Measurements from ENCODE around the gene ZNF438.

ZNF438 gene

GRCh38 chr10:30993155-30993554 is 38.5 kb downstream of the ZNF438 start:
- no peak overlapping the region for H3K27ac ChIP-seq (replicated peaks)
- H3K27me3 ChIP-seq (ENCODE audit: insufficient read depth, poor library complexity, severe bottlenecking): no peaks in the 10 kb centered on the region
- no peak overlapping the region for H3K4me3 ChIP-seq (replicated peaks; ENCODE audit: insufficient read depth, low read length)
- TF ChIP-seq REST (IDR thresholded peaks at IDR 0.05; ENCODE audit: insufficient replicate concordance, low read depth) (no peak), POLR2AphosphoS5 (IDR thresholded peaks at IDR 0.05; ENCODE audit: low read depth) (no peak), CTCF (IDR thresholded peaks at IDR 0.05; ENCODE audit: insufficient read depth, low read length) (no peak), SPI1 (IDR thresholded peaks at IDR 0.05; ENCODE audit: borderline replicate concordance, low read depth) (no peak), GABPA (IDR thresholded peaks at IDR 0.05; ENCODE audit: low read depth) (no peak)
- no peak for DNase-seq (ENCODE audit: low read depth in 1 of 2, low spot score in 1 of 2)

GRCh38 chr10:30992681-30993080 is 39.0 kb downstream of the ZNF438 start:
- TF ChIP-seq GABPA (IDR thresholded peaks at IDR 0.05; ENCODE audit: low read depth) (no peak), CTCF (IDR thresholded peaks at IDR 0.05; ENCODE audit: insufficient read depth, low read length) (no peak), SPI1 (IDR thresholded peaks at IDR 0.05; ENCODE audit: borderline replicate concordance, low read depth) (no peak), POLR2AphosphoS5 (IDR thresholded peaks at IDR 0.05; ENCODE audit: low read depth) (no peak), REST (IDR thresholded peaks at IDR 0.05; ENCODE audit: insufficient replicate concordance, low read depth) (no peak)
- Histone ChIP-seq H3K27ac (replicated peaks) (no peak overlapping the region), H3K27me3 (ENCODE audit: insufficient read depth, poor library complexity, severe bottlenecking) (no peaks in the 10 kb centered on the region), H3K4me3 (replicated peaks; ENCODE audit: insufficient read depth, low read length) (no peak overlapping the region)
- no peak for DNase-seq (ENCODE audit: low read depth in 1 of 2, low spot score in 1 of 2)

GRCh38 chr10:30991647-30992011 is 40.0 kb downstream of the ZNF438 start:
- peak overlapping the region; percentile 11; the same call in 1 of the 2 replicates for H3K27ac ChIP-seq (replicated peaks)
- TF ChIP-seq GABPA (IDR thresholded peaks at IDR 0.05; ENCODE audit: low read depth): no peak
- no peak for TF ChIP-seq REST (IDR thresholded peaks at IDR 0.05; ENCODE audit: insufficient replicate concordance, low read depth)
- TF ChIP-seq SPI1 (IDR thresholded peaks at IDR 0.05; ENCODE audit: borderline replicate concordance, low read depth): no peak
- TF ChIP-seq CTCF (IDR thresholded peaks at IDR 0.05; ENCODE audit: insufficient read depth, low read length): no peak
- no peak for TF ChIP-seq POLR2AphosphoS5 (IDR thresholded peaks at IDR 0.05; ENCODE audit: low read depth)
- H3K27me3 ChIP-seq (ENCODE audit: insufficient read depth, poor library complexity, severe bottlenecking): no peaks in the 10 kb centered on the region
- H3K4me3 ChIP-seq (replicated peaks; ENCODE audit: insufficient read depth, low read length): no peak overlapping the region
- DNase-seq (ENCODE audit: low read depth in 1 of 2, low spot score in 1 of 2): no peak
